ENCODE measurements around the gene KCNIP1. TPM values are rescaled to one million over a fixed set of nuclear protein-coding genes. Genes with fewer than 3 reads are reported as not detected.

Gene KCNIP1
- total RNA-seq, 1 experiment from 2014 or later, result not detected

GRCh38 chr5:170716396-170716795 is 212.6 kb downstream of the KCNIP1 start:
- RAD21 ChIA-PET (ENCODE audit: low non-redundant PET in 1 of 2, low total read pairs in 2 of 2, uncharacterized antibody in 2 of 2, unreplicated experiment in 2 of 2), result no interaction called here
- H3K27me3 ChIP-seq (ENCODE audit: insufficient read depth, low read length), result peaks cover 65% of the 10 kb centered on the region

More at GRCh38 chr5:170716396-170716795, 212.6 kb downstream of the KCNIP1 start:
- H3K79me2 ChIP-seq (ENCODE audit: insufficient read depth, low read length), result no peaks in the 10 kb centered on the region
- CTCF ChIA-PET, result no interaction called here
- BruUV-seq (replicated peaks), result no TSS peak
- no peaks in the 10 kb centered on the region for H4K20me1 ChIP-seq (ENCODE audit: insufficient read depth)
- H3K4me1 ChIP-seq (ENCODE audit: control insufficient read depth in 1 of 2, insufficient read depth in 2 of 2, low read length in 2 of 2), result no peaks in the 10 kb centered on the region
- H3K9me3 ChIP-seq (ENCODE audit: control insufficient read depth in 1 of 2, insufficient read depth in 1 of 2, low read depth in 1 of 2, low read length in 2 of 2), result no peaks in the 10 kb centered on the region
- no peak overlapping the region for H3K4me2 ChIP-seq (ENCODE audit: low read length)
- DNase-seq (ENCODE audit: low read depth, low spot score) (no peak), ATAC-seq (no peak)
- H3K36me3 ChIP-seq (ENCODE audit: control insufficient read depth in 1 of 2, insufficient read depth in 2 of 2, low read length in 2 of 2), result no peaks in the 10 kb centered on the region
- POLR2A ChIA-PET, result no interaction called here
- no peaks in the 10 kb centered on the region for H3K9me2 ChIP-seq (ENCODE audit: insufficient read depth)
- H3K4me3 ChIP-seq (replicated peaks in 1 of 2; ENCODE audit: low read depth in 1 of 2, low read length in 2 of 2), result no peak overlapping the region
- no peak overlapping the region for H2AFZ ChIP-seq (ENCODE audit: low read depth, low read length, poor library complexity, severe bottlenecking)
- no peak overlapping the region for H3K27ac ChIP-seq (ENCODE audit: low read depth, low read length)
- H3K9ac ChIP-seq (ENCODE audit: low read length), result no peak overlapping the region
- no peak for TF ChIP-seq REST (IDR thresholded peaks at IDR 0.05; ENCODE audit: low read depth)
- 0 out of 2 replicates have a peak, but pooled peaks have one; percentile 32 for TF ChIP-seq EZH2 (IDR thresholded peaks at IDR 0.05)
- intact Hi-C loops (cut with micrococcal nuclease), result no loop called here
